ENCODE results near the gene ABLIM2.

The ABLIM2 gene

GRCh38 chr4:7993671-7994070, 164.9 kb downstream of the ABLIM2 start:
- no peak for DNase-seq

GRCh38 chr4:7992846-7993245, 165.8 kb downstream of the ABLIM2 start:
- DNase-seq, result no peak

DNA sequence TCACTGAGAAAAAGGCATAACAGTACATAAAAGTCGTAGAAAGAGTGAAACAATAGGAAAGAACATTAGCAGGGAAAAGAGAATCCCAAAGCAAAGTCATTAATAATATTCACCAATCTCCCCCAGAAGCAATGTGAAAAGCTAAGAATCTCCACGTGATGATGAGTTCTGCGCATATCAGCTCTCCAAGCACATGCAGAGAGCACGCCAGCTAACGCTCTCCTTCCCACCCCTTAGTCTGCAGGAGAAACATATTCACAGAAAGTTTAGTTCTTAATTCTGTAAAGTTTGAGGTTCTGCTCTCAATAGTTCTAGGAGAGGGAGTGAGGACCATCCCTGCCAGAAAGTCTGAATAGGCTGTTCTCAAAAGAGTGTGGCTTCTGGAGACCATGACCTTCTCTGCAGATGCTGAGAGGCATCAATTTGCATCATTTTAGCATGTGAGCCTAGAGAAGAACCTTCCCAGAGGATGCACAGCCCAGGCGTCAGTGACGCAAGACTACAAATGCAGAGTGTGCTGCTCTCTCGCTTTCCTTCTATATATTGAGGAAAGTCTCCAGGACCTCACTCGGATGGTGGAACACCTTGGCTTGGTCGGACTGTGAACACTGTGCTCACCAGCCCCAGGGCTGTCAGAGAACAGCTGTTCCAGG, 167.7 kb downstream of the ABLIM2 start:
- no peak for DNase-seq

DNA sequence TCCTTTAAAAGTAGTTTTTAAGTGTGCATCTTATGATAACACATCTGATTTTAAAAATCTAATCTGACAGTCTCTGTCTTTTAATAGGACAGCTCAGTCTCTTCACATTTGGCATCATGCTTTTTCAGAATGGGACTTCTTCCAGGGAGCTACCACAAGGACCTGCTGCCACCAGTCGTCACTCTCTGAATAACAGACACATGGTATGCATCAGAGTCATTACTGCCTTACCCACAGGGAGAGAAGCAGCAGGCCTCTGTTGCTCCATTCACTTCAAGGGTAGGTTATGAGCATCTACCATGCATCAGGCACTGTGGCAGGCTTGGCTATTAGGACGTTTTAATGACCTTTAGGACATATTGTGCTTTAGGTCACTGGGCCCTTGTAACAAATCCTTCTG, 169.0 kb downstream of the ABLIM2 start:
- DNase-seq, result no peak

DNA sequence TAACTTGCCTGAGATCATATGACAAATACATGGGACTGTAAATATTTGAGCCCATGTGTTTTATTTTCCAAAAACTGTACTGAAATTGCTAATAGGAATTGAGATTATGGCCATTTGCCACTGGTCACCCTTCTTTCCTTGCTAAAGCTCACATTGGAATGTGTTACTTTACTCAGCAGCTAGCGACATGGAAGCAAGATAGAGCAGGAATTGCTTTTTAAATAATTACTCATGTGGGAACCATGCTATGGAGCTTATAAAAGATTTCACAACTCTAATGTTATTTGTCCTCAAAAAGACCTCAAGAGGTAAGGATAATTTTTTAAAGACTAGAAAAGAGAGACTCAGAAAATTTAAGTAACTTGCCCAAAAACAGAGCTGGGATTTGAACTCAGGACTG, 170.2 kb downstream of the ABLIM2 start:
- no peak for DNase-seq

DNA sequence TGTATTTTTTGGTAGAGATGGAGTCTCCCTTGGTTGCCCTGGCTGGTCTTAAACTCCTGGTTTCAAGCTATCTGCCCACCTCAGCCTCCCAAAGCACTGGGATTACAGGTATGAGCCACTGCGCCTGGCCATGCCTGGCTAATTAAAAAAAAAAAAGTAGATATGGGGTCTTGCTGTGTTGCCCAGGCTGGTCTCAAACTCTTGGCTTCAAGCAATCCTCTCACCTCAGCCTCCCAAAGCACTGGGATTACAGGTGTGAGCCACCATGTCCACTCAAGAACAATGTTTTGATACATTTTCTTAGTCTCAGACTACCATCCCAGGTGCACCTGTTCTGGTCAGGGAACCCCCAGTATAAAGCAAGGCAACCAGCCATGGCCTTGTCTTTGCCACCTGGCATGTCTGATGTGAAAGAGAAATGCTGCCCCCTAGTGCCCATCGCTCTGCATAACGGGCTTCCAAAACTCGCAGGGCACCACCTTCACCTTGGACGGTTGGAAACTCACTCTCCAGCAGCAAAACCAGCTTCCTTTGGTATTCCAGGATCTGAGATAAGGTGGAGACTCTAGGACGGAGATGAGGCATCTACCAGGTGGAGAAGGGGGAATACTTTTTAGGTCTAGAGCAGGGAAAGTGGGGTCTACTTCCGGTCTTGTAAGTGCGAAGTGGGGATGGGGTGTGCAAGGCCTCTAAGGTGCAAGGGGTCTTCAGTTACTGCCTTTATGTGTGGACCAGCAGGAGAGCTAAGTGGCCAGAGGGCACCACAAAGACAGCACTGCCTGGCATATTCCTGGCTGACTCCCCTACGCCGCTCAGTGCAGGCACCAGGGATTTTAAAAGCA, 171.2 kb downstream of the ABLIM2 start:
- peak; percentile 65 to 67 for DNase-seq

DNA sequence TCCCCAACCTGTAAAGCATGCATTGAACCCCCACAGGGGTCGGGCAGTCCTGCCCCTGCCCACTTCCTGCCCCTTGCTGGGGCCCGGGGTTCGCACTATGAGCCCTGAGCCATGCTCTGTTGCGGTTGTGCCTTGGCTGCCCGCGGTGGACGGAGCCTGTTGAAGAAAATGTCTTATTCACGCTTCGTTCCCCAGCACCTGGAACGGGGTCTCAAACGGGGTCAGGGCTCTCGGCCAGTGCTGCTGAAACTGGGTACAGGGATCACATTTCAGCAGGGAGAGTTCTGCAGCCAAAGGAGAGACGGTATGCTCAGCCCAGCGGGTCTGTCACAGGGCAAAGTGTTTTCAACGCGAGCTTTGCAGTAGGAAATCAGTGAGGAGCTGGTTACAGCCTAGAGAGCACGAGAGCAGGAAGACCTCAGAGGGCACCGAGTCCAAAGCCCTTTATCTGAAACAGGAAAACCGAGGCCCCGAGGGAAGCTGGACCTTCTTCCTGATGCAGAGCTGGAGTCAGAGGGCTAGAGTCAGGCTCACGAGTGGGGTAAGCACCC, 172.6 kb downstream of the ABLIM2 start:
- DNase-seq, result no peak

DNA sequence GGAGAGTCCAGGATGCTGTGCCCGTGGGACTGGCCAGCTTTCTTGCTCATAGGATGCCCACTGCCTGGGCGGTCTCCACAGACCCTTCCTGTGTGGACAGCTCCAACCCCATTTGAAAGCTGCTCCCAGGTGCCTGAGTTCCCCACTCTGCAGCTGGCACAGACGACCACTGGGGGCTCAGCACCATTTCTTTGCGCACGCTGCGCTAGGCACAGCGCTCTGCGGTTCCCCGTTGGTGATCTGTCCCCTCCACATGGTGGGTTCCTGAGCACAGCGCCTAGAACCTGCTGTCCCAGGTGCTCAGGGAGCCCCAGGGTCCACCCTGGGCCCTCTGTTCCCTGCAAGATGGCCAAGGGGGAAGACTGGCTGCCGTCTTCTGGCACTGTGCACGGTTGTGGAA, 173.5 kb downstream of the ABLIM2 start:
- DNase-seq, result no peak

GRCh38 chr4:7984286-7984925, 174.2 kb downstream of the ABLIM2 start:
- DNase-seq, result no peak

- DNase-seq, result no peak
These were observed 175.3 kb downstream of the ABLIM2 start for GRCh38 chr4:7983296-7983695.

DNA sequence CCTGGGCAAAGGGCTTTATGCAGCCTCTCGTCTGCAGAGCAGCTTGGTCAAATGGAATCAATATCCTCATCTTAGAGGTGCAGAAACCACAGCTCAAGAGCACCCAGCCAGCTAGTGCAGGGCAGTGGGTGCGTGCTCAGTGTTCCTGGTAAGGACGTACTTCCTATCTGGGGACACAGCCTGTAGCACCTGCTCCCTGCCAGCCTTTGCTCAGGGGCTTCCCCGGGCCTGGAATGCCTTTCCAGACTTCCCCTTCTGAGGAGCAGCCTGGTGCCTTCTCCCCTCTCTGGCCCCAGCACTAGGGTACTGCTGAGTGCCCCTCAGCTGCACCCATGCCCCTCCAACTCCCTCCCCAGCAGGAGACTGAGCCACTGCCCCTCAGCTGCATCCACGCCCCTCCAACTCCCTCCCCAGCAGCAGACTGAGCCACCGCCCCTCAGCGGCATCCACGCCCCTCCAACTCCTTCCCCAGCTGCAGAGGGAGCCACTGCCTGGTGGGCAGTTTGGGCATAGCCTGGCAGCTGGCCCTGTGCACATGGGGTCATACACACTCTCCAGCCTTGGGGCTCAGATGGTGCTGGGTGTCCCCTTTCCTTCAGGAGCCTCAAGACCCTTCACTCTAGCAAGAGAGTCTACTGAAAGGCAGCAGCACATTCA, 176.7 kb downstream of the ABLIM2 start:
- DNase-seq, result no peak

GRCh38 chr4:7980036-7980435, 178.6 kb downstream of the ABLIM2 start:
- no peak for DNase-seq

DNA sequence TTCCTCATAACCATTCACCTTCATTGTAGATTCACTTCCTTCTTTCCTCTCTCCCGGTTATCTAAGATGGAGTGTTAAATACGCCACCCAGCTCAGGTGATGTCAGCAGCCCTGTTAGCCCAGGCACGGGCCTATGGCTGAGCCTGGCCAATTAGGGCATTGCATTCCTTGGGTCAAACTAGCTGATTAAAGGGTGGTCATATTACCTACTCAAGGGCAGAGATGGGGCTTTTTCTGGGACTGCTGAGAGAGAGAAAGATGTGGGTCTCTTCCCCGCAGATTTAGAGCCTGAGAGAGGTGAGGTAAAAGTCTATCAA, 179.0 kb downstream of the ABLIM2 start:
- DNase-seq, result no peak

GRCh38 chr4:7978907-7979651, 179.5 kb downstream of the ABLIM2 start:
- no peak for DNase-seq

DNA sequence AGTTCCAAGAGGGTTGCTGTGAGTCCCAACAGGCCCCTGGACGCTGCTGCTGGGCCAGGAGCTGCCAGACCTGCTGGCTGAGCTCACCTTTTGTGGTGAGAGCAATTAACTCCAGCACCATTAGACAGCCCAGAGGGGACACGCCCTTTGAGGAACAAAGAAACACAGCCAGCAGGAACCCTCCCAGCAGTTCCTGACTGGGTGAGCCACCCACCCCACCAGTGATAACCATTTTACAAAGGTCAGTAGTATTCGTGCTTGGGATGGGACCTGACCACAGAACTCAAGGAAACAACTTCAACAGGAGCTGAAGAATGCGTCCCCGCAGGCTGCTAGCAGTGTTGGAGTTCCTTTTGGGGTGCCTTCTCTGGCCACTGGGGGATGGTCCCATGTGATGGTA, 180.1 kb downstream of the ABLIM2 start:
- DNase-seq, result no peak

GRCh38 chr4:7976634-7977033, 182.0 kb downstream of the ABLIM2 start:
- DNase-seq, result no peak

DNA sequence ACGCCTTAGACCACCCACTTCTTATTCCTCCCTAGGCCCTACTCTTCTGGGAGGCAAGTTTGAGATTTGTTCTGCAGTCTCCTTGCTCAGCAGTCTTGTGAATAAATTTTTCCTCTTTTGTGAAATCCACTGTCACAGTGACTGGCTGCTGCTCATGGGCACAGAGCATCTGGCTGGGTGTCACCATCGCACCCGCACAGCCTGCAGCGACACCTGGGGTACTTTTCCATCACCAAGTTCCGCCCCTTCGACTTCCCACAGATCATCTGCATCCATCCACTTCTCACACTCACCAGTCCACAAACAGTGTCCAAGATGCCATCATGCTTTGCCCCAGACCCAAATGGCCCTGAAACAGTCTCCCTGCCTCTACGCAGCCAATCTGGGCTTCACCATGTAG, 182.6 kb downstream of the ABLIM2 start:
- DNase-seq, result no peak

- DNase-seq, result no peak
These were observed 184.2 kb downstream of the ABLIM2 start for GRCh38 chr4:7974425-7974824.

DNA sequence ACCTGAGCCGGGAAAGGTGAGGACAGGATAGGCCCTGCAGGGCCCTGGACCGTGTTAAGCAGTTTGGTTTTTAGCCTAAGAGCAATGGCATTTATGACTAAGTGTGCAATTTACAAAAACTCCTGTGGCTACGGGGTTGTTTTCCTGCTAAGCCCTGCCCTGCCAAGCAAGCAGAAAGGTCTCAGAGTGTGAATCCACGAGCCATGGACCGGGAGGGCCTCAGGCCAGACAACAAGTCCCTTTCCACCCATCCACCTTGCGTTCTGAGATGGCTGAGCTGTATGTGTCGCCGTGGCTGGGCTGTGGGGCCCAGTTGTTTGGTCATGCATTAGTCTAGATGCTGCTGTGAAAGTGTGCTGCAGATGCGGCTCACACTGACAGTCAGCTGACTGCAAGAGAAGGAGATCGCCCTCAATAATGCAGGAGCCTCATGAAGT, 185.1 kb downstream of the ABLIM2 start:
- no peak for DNase-seq

DNA sequence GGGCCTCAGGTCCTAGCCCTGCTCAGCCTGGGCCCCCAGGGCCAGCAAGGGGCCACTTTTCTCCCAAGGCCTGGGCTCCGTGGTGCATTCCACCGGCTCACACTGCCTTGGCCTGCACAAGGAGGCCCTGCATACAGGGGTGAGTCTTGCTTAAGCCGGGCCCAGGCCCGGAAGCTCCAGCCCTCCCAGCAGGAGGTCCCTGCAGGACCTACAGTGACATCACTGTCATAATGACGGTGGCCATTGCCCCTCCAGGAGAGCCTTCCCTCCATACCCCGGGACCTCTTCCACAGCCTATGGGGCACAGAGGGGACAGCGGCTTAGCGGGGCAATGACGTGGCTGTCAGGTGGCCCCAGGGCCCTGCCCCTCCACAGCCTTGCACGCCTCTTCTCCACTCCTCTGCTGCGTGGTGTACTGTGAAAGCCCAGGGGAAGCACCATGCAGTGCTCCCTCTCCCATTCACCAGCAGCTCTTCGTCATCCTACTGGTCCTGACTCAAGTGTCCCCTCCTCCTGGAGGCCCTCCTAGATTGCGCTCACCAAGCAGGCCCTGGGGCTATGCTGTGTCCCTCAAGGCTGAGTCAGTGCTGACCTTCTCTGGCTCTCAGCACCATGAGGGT, 186.6 kb downstream of the ABLIM2 start:
- no peak for DNase-seq

GRCh38 chr4:7971159-7971631, 187.4 kb downstream of the ABLIM2 start:
- no peak for DNase-seq

DNA sequence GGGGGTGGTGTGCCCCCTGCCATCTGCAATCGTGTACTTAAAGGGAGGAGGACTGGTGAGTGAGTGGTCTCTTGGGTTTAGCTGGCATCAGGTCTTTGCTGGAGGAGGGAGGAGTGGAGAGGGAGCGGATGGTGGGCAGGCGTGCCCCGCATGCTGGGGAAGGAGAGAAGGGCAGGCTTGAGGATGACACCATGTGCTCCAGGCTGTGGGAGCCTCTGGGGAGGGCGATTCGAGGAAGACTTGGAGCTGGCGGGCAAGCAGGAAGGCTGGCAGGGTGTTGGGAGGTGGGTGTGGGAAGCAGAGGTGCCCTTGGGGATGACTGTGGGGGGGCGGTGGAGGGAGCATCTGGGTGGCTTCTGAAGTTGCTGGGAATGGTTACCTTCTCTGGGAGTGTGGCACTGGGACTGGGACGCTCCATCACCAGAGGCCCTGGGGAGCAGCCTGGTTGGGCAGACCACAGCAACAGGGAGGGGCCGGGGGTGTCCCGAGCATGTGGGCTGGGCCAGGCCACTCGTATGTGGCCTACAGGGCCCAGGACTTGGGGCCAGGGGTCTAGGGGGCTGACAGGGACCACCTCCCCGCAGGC, 188.2 kb downstream of the ABLIM2 start:
- DNase-seq, result no peak
